ENCODE data around the gene IL9. TPM values are rescaled to one million over a fixed set of nuclear protein-coding genes. Genes with fewer than 3 reads are reported as not detected.

The IL9 gene
- total RNA-seq, 1 experiment from 2014 or later = not detected

- TF ChIP-seq, protein P1, sequence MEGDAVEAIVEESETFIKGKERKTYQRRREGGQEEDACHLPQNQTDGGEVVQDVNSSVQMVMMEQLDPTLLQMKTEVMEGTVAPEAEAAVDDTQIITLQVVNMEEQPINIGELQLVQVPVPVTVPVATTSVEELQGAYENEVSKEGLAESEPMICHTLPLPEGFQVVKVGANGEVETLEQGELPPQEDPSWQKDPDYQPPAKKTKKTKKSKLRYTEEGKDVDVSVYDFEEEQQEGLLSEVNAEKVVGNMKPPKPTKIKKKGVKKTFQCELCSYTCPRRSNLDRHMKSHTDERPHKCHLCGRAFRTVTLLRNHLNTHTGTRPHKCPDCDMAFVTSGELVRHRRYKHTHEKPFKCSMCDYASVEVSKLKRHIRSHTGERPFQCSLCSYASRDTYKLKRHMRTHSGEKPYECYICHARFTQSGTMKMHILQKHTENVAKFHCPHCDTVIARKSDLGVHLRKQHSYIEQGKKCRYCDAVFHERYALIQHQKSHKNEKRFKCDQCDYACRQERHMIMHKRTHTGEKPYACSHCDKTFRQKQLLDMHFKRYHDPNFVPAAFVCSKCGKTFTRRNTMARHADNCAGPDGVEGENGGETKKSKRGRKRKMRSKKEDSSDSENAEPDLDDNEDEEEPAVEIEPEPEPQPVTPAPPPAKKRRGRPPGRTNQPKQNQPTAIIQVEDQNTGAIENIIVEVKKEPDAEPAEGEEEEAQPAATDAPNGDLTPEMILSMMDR (IDR thresholded peaks at IDR 0.05; ENCODE audit: unreplicated experiment) = no peak
- BruUV-seq (replicated peaks) = no TSS peak
- Mint-ChIP-seq H3K27ac (ENCODE audit: low read depth, unreplicated experiment) (no peak overlapping the region), H3K27me3 (ENCODE audit: insufficient read depth, unreplicated experiment) (peaks cover 71% of the 10 kb centered on the region), H3K9me3 (ENCODE audit: unreplicated experiment) (no peaks in the 10 kb centered on the region), H3K4me1 (ENCODE audit: insufficient read depth, unreplicated experiment) (no peaks in the 10 kb centered on the region), H3K4me3 (ENCODE audit: unreplicated experiment) (no peak overlapping the region), H3K36me3 (ENCODE audit: insufficient read depth, unreplicated experiment) (no peaks in the 10 kb centered on the region)
- CTCF ChIA-PET = interaction anchor here (1.6 kb wide), 1 partner anchor 40 kb away, joined by 5 read pairs; no protein-coding TSS in a partner anchor
- DNase-seq (ENCODE audit: unreplicated experiment) = no peak
- intact Hi-C loops (cut with micrococcal nuclease) = no loop called here
- POLR2A ChIA-PET = no interaction called here
Measured at GRCh38 chr5:135930949-135931295, 35.3 kb upstream of the IL9 start.

- TF ChIP-seq, protein P1 (IDR thresholded peaks at IDR 0.05; ENCODE audit: unreplicated experiment) = no peak
- POLR2A ChIA-PET = no interaction called here
- Mint-ChIP-seq H3K4me1 (ENCODE audit: insufficient read depth, unreplicated experiment) (no peaks in the 10 kb centered on the region), H3K27ac (ENCODE audit: low read depth, unreplicated experiment) (no peak overlapping the region), H3K4me3 (ENCODE audit: unreplicated experiment) (no peak overlapping the region), H3K36me3 (ENCODE audit: insufficient read depth, unreplicated experiment) (no peaks in the 10 kb centered on the region), H3K9me3 (ENCODE audit: unreplicated experiment) (no peaks in the 10 kb centered on the region), H3K27me3 (ENCODE audit: insufficient read depth, unreplicated experiment) (peaks cover 78% of the 10 kb centered on the region)
- no peak for DNase-seq (ENCODE audit: unreplicated experiment)
- no TSS peak for BruUV-seq (replicated peaks)
- intact Hi-C loops (cut with micrococcal nuclease) = no loop called here
- CTCF ChIA-PET = interaction anchor here (0.6 kb wide), 1 partner anchor 443 kb away, joined by 4 read pairs; no protein-coding TSS in a partner anchor
Measured at GRCh38 chr5:135930029-135930948, 34.6 kb upstream of the IL9 start.

DNA sequence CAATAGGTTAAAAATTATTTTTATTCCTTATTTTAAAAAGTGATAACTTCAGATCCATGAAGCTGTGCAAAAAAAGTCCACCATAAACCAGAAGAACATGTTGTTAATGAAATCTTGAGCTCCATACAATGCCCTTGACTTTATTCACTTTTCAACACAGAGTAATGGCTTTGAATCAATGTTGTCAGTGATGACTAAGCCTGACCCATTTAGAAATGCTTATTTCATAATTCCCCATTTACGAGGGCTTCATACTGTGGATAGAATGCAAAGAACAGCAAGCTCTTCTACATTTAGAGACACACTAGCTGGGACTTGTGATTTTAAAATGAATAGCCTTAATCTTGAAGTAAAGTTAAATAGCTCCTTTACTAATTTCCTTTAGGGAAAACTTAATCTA is 25.7 kb upstream of the IL9 start:
- TF ChIP-seq, protein P1 (IDR thresholded peaks at IDR 0.05; ENCODE audit: unreplicated experiment) = no peak
- no peak overlapping the region for H3K27ac Mint-ChIP-seq (ENCODE audit: low read depth, unreplicated experiment)
- no TSS peak for BruUV-seq (replicated peaks)

DNA sequence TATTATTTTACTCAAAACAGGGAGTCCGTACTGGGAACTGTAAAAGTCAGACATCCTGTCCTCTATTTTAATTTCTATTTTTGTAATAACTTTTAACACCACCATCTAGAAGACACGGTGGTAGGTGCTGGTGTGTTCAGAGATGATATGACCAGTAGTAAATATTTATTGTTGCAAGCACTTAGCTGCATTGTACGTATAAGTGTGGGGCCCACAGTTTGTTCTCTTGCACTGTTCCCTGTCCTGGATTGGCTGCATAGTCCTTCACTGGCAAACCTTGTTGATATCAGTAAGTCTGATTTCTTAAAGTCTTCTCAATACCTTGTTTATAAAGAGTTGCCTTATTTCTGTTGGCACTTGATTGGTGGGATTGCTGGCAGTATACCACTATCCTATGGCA is 24.6 kb upstream of the IL9 start:
- CTCF ChIA-PET = interaction anchor here (1.7 kb wide), 1 partner anchor 12 kb away, joined by 3 read pairs; no protein-coding TSS in a partner anchor
- no peaks in the 10 kb centered on the region for H3K9me3 Mint-ChIP-seq (ENCODE audit: unreplicated experiment)
- H3K27ac Mint-ChIP-seq (ENCODE audit: low read depth, unreplicated experiment) = no peak overlapping the region
- peaks cover 84% of the 10 kb centered on the region for H3K27me3 Mint-ChIP-seq (ENCODE audit: insufficient read depth, unreplicated experiment)
- no peaks in the 10 kb centered on the region for H3K36me3 Mint-ChIP-seq (ENCODE audit: insufficient read depth, unreplicated experiment)
- POLR2A ChIA-PET = interaction anchor here (1.0 to 1.8 kb wide), 4 partner anchors 9 to 212 kb away, joined by 3 to 5 read pairs (median 4); partner anchors contain the start of gene SMAD5
- DNase-seq (ENCODE audit: unreplicated experiment) = no peak
- no peak overlapping the region for H3K4me3 Mint-ChIP-seq (ENCODE audit: unreplicated experiment)
- TF ChIP-seq, protein P1 (IDR thresholded peaks at IDR 0.05; ENCODE audit: unreplicated experiment) = no peak
- intact Hi-C loops (cut with micrococcal nuclease) = no loop called here
- no TSS peak for BruUV-seq (replicated peaks)
- H3K4me1 Mint-ChIP-seq (ENCODE audit: insufficient read depth, unreplicated experiment) = no peaks in the 10 kb centered on the region

More for the DNA sequence above, 25.7 kb upstream of the IL9 start:
- Mint-ChIP-seq H3K9me3 (ENCODE audit: unreplicated experiment) (no peaks in the 10 kb centered on the region), H3K36me3 (ENCODE audit: insufficient read depth, unreplicated experiment) (no peaks in the 10 kb centered on the region), H3K27me3 (ENCODE audit: insufficient read depth, unreplicated experiment) (peaks cover 84% of the 10 kb centered on the region), H3K4me1 (ENCODE audit: insufficient read depth, unreplicated experiment) (no peaks in the 10 kb centered on the region), H3K4me3 (ENCODE audit: unreplicated experiment) (no peak overlapping the region)
- intact Hi-C loops (cut with micrococcal nuclease) = no loop called here
- DNase-seq (ENCODE audit: unreplicated experiment) = peak; percentile 72
- CTCF ChIA-PET = interaction anchor here (0.7 to 1.7 kb wide), 4 partner anchors 11 to 33 kb away, joined by 3 read pairs; partner anchors contain the start of gene LECT2
- POLR2A ChIA-PET = interaction anchor here (0.6 to 1.8 kb wide), 16 partner anchors 10 to 361 kb away, joined by 3 to 10 read pairs (median 4); partner anchors contain the start of genes SMAD5 and TGFBI

Measured in MCF 10A (cell line).